ENCODE measurements around the gene CIAO3.
"Not testable (repeated sequence)": the region's sequence is repeated elsewhere in the genome, so short reads cannot be mapped to it uniquely, and the experiment has no call there.

The CIAO3 gene

GRCh38 chr16:759110-759910 is 18.5 kb upstream of the CIAO3 start:
- no peak for DNase-seq

DNA sequence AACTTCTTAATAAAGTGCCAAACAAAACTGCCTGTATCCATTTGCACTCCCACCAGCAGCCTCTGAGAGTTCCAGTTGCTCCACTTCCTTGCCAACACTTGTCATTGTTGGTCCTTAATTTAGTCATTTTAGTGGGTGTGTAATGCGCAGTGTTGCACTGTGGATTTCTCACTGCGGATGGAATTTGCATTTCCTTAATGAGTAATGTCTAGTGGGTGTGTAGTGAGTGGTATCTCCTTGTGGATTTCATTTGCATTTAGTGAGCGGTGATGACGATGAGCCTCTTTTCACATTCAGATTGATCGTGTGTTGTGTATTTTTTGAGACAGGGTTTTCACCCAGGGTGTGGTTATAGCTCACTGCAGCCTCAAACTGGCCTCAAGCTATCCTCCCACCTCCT is 15.6 kb upstream of the CIAO3 start:
- DNase-seq, result no peak

- no peak for DNase-seq
These were observed 13.9 kb upstream of the CIAO3 start for GRCh38 chr16:754656-755055.

GRCh38 chr16:754121-754607 is 13.4 kb upstream of the CIAO3 start:
- not testable (repeated sequence) for DNase-seq

DNA sequence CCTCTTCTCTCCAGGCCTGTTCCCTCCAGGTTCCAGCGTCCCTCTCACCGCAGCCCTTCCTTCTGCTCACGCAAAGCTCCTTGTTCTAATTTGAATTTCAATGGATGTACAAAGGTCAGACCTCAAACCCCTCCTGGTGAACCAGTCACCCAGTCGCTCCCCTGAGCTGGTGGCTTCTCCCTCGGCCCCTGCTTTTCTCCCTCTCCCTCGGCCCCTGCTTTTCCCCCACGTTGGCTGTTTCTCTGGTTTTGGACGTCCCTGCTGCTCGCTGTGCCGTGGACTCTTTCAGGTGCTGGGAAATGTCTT is 11.2 kb upstream of the CIAO3 start:
- DNase-seq, result no peak

GRCh38 chr16:751152-752006 is 10.6 kb upstream of the CIAO3 start:
- no peak for DNase-seq

DNA sequence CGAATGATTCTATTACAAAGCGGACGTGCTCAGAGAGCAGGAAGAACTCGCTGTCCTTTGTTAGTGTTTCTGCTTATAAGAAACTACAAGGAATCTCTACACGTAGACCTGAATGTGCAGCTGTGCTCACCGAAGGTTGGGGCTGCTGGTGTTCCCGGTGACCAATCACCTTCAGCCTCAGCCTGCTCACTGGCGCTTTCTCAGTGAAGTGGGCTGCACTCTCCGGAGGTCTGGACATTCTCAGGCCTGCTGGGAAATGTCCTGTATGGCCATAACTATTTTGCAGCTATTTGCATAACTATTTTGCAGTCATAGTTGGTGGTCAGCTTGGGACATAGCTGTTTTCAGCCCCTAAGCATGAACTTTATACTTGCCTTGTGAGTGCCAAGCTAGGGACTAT is 9.7 kb upstream of the CIAO3 start:
- DNase-seq, result no peak

- no peak for DNase-seq
These were observed 8.2 kb upstream of the CIAO3 start for GRCh38 chr16:749010-749409.

DNA sequence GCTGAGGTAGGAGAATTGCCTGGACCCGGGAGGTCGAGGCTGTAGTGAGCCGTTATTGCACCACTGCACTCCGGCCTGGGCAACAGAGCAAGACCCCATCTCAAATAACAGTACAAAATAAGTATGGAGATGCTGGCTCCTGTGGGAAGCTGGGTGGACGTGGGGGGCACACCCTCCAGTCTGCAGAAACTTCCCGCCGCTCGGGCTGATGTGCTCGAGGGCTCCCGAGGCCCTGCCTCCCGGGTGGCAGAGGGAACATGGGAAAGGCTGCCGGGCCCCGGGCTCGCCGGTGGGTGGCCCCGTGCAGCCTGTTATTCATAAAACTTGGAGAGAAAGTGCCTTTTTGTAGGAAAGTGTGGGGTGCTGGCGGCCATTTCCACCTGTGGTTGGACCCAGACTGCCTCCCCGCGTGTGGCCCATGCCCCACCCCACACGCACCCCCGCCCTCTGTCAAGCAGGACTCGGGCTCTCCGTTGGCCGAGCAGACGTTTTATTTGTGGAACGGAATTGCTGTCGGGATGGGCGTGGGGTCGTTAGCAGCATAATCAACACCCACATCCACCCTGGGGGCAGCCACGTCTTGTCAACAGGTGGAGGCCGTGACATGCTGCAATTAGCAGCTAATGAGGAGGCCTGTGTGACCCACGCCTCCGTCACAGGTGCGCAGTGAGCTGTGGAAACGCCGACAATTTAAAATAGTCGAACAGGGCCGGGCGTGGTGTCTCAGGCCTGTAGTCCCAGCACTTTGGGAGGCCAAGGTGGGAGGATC is 7.4 kb upstream of the CIAO3 start:
- DNase-seq, result no peak

GRCh38 chr16:746637-747036 is 5.8 kb upstream of the CIAO3 start:
- DNase-seq, result no peak

GRCh38 chr16:745739-746138 is 4.9 kb upstream of the CIAO3 start:
- DNase-seq, result no peak

- no peak for DNase-seq
These were observed 3.1 kb upstream of the CIAO3 start for GRCh38 chr16:743794-744500.

DNA sequence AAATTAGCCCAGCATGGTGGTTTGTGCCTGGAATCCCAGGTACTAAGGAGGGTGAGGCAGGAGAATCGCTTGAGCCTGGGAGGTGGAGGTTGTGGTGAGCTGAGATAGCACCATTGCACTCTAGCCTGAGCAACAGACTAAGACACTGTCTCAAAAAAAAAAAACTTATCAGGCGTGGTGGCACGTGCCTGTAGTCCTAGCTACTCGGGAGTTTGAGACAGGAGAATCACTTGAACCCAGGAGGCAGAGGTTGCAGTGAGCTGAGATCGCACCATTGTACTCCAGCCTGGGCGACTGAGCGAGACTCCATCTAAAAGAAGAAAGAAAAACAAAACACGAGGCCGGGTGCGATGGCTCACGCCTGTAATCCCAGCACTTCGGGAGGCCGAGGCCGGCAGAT is 2.1 kb upstream of the CIAO3 start:
- DNase-seq, result not testable (repeated sequence)

GRCh38 chr16:741986-742629 is 1.3 kb upstream of the CIAO3 start:
- DNase-seq, result no peak

- no peak for DNase-seq
These were observed 386 bp downstream of the CIAO3 start for GRCh38 chr16:740459-740763.

GRCh38 chr16:739560-740458 is 988 bp downstream of the CIAO3 start:
- DNase-seq, result no peak

GRCh38 chr16:736936-737481 is 3.8 kb downstream of the CIAO3 start:
- DNase-seq, result no peak

- no peak for DNase-seq
These were observed 4.8 kb downstream of the CIAO3 start for GRCh38 chr16:735982-736453.

DNA sequence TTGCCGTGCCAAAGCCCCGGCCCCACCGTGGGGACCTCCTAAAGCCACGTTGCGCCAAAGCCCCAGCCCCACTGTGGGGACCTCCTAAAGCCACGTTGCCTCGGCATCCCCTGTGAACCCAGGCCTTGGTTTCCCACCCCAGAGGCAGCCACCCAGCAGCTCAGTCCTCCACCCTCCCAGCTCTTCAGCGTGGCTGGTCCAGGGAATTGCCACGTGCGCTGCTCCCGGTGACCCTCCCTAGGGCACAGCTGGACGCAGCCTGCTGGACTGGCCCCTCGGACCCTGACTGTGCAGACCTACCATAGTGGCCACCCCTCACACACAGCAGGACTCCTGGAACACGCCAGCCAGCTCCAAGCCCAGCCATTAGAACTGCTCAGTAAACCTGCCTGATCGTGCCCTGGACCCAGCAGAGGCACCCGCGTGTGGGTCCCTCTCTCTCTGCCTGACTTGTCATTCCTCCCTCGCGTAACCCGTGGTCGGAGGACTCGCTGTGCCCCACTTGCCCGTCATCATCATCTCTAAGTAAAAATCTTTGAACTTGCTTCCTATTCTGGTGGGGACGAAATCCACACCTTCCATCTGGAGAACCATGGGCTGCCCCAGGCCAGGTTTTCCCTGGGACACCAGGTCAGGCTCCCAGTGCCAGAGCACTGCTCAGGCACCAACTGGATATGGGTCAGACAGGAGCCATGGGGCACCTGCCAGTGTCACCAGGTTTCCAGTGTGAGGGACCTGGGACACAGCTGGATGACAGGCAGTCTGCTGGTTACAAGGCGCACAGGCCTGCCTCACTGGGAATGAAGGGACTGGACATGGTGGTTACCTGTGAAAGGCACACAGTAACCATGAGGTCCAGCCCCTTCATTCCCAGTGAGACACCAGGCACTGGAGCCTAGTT is 5.6 kb downstream of the CIAO3 start:
- DNase-seq, result no peak

Data from NCI-H2081 (cell line).